ENCODE measurements around the gene MYOZ1. TPM values are rescaled to one million over a fixed set of nuclear protein-coding genes. Genes with fewer than 3 reads are reported as not detected.

MYOZ1 gene
- polyA plus RNA-seq, 1 of the 3 experiments (the other 2 are of a cell fraction), result 0.26 TPM

GRCh38 chr10:73593812-73594211 is 47.5 kb downstream of the MYOZ1 start:
- Histone ChIP-seq H3K4me3 (ENCODE audit: low read depth in 2 of 2, low read length in 1 of 2) (no peak overlapping the region), H3K79me2 (ENCODE audit: insufficient read depth) (no peaks in the 10 kb centered on the region; the same call in 1 of the 2 replicates), H2AFZ (ENCODE audit: low read depth) (no peak overlapping the region), H3F3A (replicated peaks; ENCODE audit: insufficient read depth) (peaks cover 10% of the 10 kb centered on the region), H3K36me3 (replicated peaks in 1 of 2; ENCODE audit: control insufficient read depth in 1 of 2, insufficient read depth in 2 of 2, low read length in 1 of 2) (no peaks in the 10 kb centered on the region), H3K9ac (no peak overlapping the region), H3K4me1 (ENCODE audit: control insufficient read depth in 1 of 2, insufficient read depth in 2 of 2, low read depth in 1 of 2, low read length in 1 of 2) (peaks cover 2 to 22% of the 10 kb centered on the region in 2 experiments; a peak in 3 of 4 replicates), H3K9me2 (no peaks in the 10 kb centered on the region), H3K9me3 (no peaks in the 10 kb centered on the region), H3K27me3 (ENCODE audit: insufficient read depth) (no peaks in the 10 kb centered on the region), H4K20me1 (ENCODE audit: insufficient read depth) (no peaks in the 10 kb centered on the region), H3K27ac (ENCODE audit: low read depth in 2 of 2, low read length in 1 of 2) (no peak overlapping the region), H3K4me2 (no peak overlapping the region)
- ChIA-PET POLR2A (no interaction called here), CTCF (no interaction called here)
- DNase-seq, result no peak
- TF ChIP-seq FOSL2 (IDR thresholded peaks at IDR 0.05; ENCODE audit: borderline replicate concordance, low read depth) (no peak), CTCF (IDR thresholded peaks at IDR 0.05) (no peak), SMC3 (IDR thresholded peaks at IDR 0.05; ENCODE audit: low read depth, low read length) (no peak), REST (IDR thresholded peaks at IDR 0.05; ENCODE audit: low read depth, low read length) (no peak), ELF1 (IDR thresholded peaks at IDR 0.05) (no peak), RFX5 (IDR thresholded peaks at IDR 0.05; ENCODE audit: low read length) (no peak), EP300 (IDR thresholded peaks at IDR 0.05; ENCODE audit: borderline replicate concordance in 1 of 2, low read depth in 1 of 2, low read length in 1 of 2) (no peak), NFIC (IDR thresholded peaks at IDR 0.05; ENCODE audit: borderline replicate concordance) (no peak), MEF2A (IDR thresholded peaks at IDR 0.05; ENCODE audit: borderline replicate concordance, low read depth) (no peak), MAX (IDR thresholded peaks at IDR 0.05; ENCODE audit: low read depth) (no peak), TCF12 (IDR thresholded peaks at IDR 0.05) (no peak)
- WGBS (ENCODE audit: low lambda C conversion rate), result 91% methylated on average over 5 of the region's 5 CpGs

- DNase-seq, result no peak
- Histone ChIP-seq H3K9me2 (no peaks in the 10 kb centered on the region), H4K20me1 (ENCODE audit: insufficient read depth) (no peaks in the 10 kb centered on the region), H3K9ac (no peak overlapping the region), H3K9me3 (no peaks in the 10 kb centered on the region), H3K27ac (ENCODE audit: low read depth in 2 of 2, low read length in 1 of 2) (no peak overlapping the region), H3K36me3 (replicated peaks in 1 of 2; ENCODE audit: control insufficient read depth in 1 of 2, insufficient read depth in 2 of 2, low read length in 1 of 2) (no peaks in the 10 kb centered on the region), H3K4me1 (ENCODE audit: control insufficient read depth in 1 of 2, insufficient read depth in 2 of 2, low read depth in 1 of 2, low read length in 1 of 2) (peaks cover 2 to 28% of the 10 kb centered on the region in 2 experiments; a peak in 3 of 4 replicates), H3K4me3 (ENCODE audit: low read depth in 2 of 2, low read length in 1 of 2) (no peak overlapping the region), H3K79me2 (ENCODE audit: insufficient read depth) (no peaks in the 10 kb centered on the region; the same call in 1 of the 2 replicates), H3K4me2 (no peak overlapping the region), H2AFZ (ENCODE audit: low read depth) (no peak overlapping the region), H3F3A (replicated peaks; ENCODE audit: insufficient read depth) (peaks cover 10% of the 10 kb centered on the region), H3K27me3 (ENCODE audit: insufficient read depth) (no peaks in the 10 kb centered on the region)
- ChIA-PET POLR2A (no interaction called here), CTCF (interaction anchor here (1.3 kb wide), 1 partner anchor 17 kb away, joined by 3 read pairs; no protein-coding TSS in a partner anchor)
- 98% methylated on average over 4 of the region's 4 CpGs for WGBS (ENCODE audit: low lambda C conversion rate)
- TF ChIP-seq GABPA (IDR thresholded peaks at IDR 0.05; ENCODE audit: low read depth) (no peak), POLR2AphosphoS5 (IDR thresholded peaks at IDR 0.05; ENCODE audit: low read depth, low read length) (no peak), USF2 (IDR thresholded peaks at IDR 0.05; ENCODE audit: borderline replicate concordance, low read depth, low read length) (no peak), EZH2phosphoT487 (IDR thresholded peaks at IDR 0.05; ENCODE audit: borderline replicate concordance, low read depth) (no peak), CHD2 (IDR thresholded peaks at IDR 0.05; ENCODE audit: low read length, partially characterized antibody) (no peak), JUND (IDR thresholded peaks at IDR 0.05) (no peak), TAF1 (IDR thresholded peaks at IDR 0.05; ENCODE audit: borderline replicate concordance, low read depth, low read length) (no peak), IRF3 (IDR thresholded peaks at IDR 0.05; ENCODE audit: low read depth, low read length) (no peak), SMC3 (IDR thresholded peaks at IDR 0.05; ENCODE audit: low read depth, low read length) (no peak), MAX (IDR thresholded peaks at IDR 0.05; ENCODE audit: low read depth) (no peak), TCF12 (IDR thresholded peaks at IDR 0.05) (no peak), NRF1 (IDR thresholded peaks at IDR 0.05; ENCODE audit: low read depth, low read length) (no peak), RAD21 (IDR thresholded peaks at IDR 0.05; ENCODE audit: low read length) (no peak)
These were observed 48.2 kb downstream of the MYOZ1 start for GRCh38 chr10:73593110-73593509.
